K562 (cell line): ENCODE data around the gene LAMB4. TPM values are rescaled to one million over a fixed set of nuclear protein-coding genes. Genes with fewer than 3 reads are reported as not detected.

Experiments used
- ATAC-seq: fragments of 200-7000 bp; cut with Tn5 transposase; 3 replicates; pipeline ENCODE4 v1.9.1; 2020; ENCODE audit warnings: moderate library complexity
- BruUV-seq: library from RNA; stranded (reverse); fragments of 400-500 nt; replicated peaks from 2 replicates; lab custom pipeline; 2021; lab: Mats Ljungman, UMichigan
- CTCF ChIA-PET: fragments of 300-600 bp; formaldehyde crosslinking; extraction: SDS; loops from one replicate; lab custom pipeline; 2021; ENCODE audit warnings: low intra/inter-chr PET ratio; lab: Yijun Ruan, JAX
- POLR2A ChIA-PET: fragments of 300-600, 350-650 bp; sonication (Branson Sonifier 250); formaldehyde crosslinking; extraction: SDS; loops from one replicate; lab custom pipeline; 2021; ENCODE audit warnings: antibody characterized with exemption, inconsistent platforms; lab: Yijun Ruan, JAX
- DNase-seq, 4 experiments: peaks; one replicate each; pipeline versions ENCODE4 v3.0.0 to v3.0.0-alpha.2; 2011 to 2018; ENCODE audit warnings: low spot score in 3 of 4, mixed read lengths in 3 of 4; ENCODE audit errors: extremely low read depth in 1 of 4
- FAIRE-seq: peaks from 2 replicates; lab custom pipeline; 2011; peaks lifted over from hg19 to GRCh38; lab: Jason Lieb, UNC
- H2AFZ ChIP-seq: 2 replicates; pipeline ENCODE4 v1.6.0; 2011; ENCODE audit warnings: low read depth, low read length, control low read depth, inconsistent platforms
- H3K27ac ChIP-seq: fragments of 200-600 bp; 3 replicates; pipeline ENCODE4 v1.8.0; 2011; ENCODE audit warnings: low read depth, mild to moderate bottlenecking, control low read depth, inconsistent platforms, low read length, moderate library complexity, mixed read lengths; ENCODE audit errors: extremely low read depth
- H3K27me3 ChIP-seq, 2 experiments: fragments of 300-600 bp in 1 of 2; 2 replicates in 1 of 2; 3 replicates in 1 of 2; pipeline versions ENCODE4 v1.6.0 to v1.8.0; 2011; ENCODE audit warnings: inconsistent platforms in 2 of 2, low read length in 2 of 2, mild to moderate bottlenecking in 1 of 2, mixed read lengths in 1 of 2, moderate library complexity in 1 of 2; ENCODE audit not compliant: control insufficient read depth in 2 of 2, insufficient read depth in 2 of 2
- H3K36me3 ChIP-seq: fragments of 300-600 bp; 3 replicates; pipeline ENCODE4 v1.8.0; 2011; ENCODE audit warnings: mild to moderate bottlenecking, low read length, inconsistent platforms; ENCODE audit not compliant: control insufficient read depth, insufficient read depth
- H3K4me1 ChIP-seq, 2 experiments: fragments of 200-600 bp in 1 of 2; replicated peaks in 1 of 2; 2 replicates in 1 of 2; 3 replicates in 1 of 2; pipeline versions ENCODE4 v1.5.1 to v1.8.0; 2011; ENCODE audit warnings: inconsistent platforms in 2 of 2, low read length in 2 of 2, mild to moderate bottlenecking in 1 of 2, mixed read lengths in 1 of 2, moderate library complexity in 1 of 2; ENCODE audit not compliant: control insufficient read depth in 2 of 2, insufficient read depth in 2 of 2
- H3K4me2 ChIP-seq: 2 replicates; pipeline ENCODE4 v1.6.1; 2011; ENCODE audit warnings: low read length, control low read depth, inconsistent platforms, mixed read lengths; ENCODE audit not compliant: insufficient read depth
- H3K4me3 ChIP-seq: fragments of 200-600 bp; sonication (generic), shearing (Covaris generic); 2 replicates; pipeline ENCODE4 v1.5.1; 2016; ENCODE audit warnings: control low read depth, inconsistent platforms
- H3K79me2 ChIP-seq: fragments of 200-600 bp; 3 replicates; pipeline ENCODE4 v1.8.0; 2011; ENCODE audit warnings: low read length, inconsistent platforms; ENCODE audit not compliant: control insufficient read depth, insufficient read depth
- H3K9ac ChIP-seq, 2 experiments: 2 replicates each; pipeline versions ENCODE4 v1.6.0 to v1.6.1; 2011; ENCODE audit warnings: low read depth in 2 of 2, low read length in 2 of 2, control low read depth in 1 of 2, inconsistent platforms in 1 of 2, mild to moderate bottlenecking in 1 of 2, mixed read lengths in 1 of 2; ENCODE audit not compliant: insufficient read depth in 1 of 2
- H3K9me1 ChIP-seq: one replicate; pipeline ENCODE4 v1.6.0; 2011; ENCODE audit warnings: inconsistent platforms, mild to moderate bottlenecking, low read length, moderate library complexity; ENCODE audit not compliant: control insufficient read depth, insufficient read depth
- H3K9me3 ChIP-seq: replicated peaks from 2 replicates; pipeline ENCODE4 v1.5.1; 2011; ENCODE audit warnings: low read depth, low read length, inconsistent platforms; ENCODE audit not compliant: control insufficient read depth, insufficient read depth
- H4K20me1 ChIP-seq: replicated peaks from 2 replicates; pipeline ENCODE4 v1.6.1; 2011; ENCODE audit warnings: low read length, inconsistent platforms, mixed read lengths; ENCODE audit not compliant: control insufficient read depth, insufficient read depth
- ARID3A ChIP-seq: IDR thresholded peaks from 2 replicates; pipeline ENCODE4 v1.6.1; 2012; ENCODE audit warnings: low read depth, low read length, improper control_type of control experiment, borderline replicate concordance
- FIP1L1 ChIP-seq: fragments of 200-400 bp; formaldehyde crosslinking; IDR thresholded peaks from 2 replicates; pipeline ENCODE4 v1.6.1; 2018; ENCODE audit warnings: mild to moderate bottlenecking, low read depth, low read length; ENCODE audit not compliant: poor library complexity, severe bottlenecking
- FOXK2 ChIP-seq, 2 experiments: fragments of 450-650 bp; IDR thresholded peaks in 1 of 2; conservative IDR thresholded peaks in 1 of 2; 2 replicates each; pipeline ENCODE4 v1.6.1; 2016; ENCODE audit warnings: low read depth in 2 of 2, mild to moderate bottlenecking in 1 of 2
- HMGN3 ChIP-seq: IDR thresholded peaks from 2 replicates; pipeline ENCODE4 v1.6.1; 2011; ENCODE audit warnings: borderline replicate concordance, low read depth, mild to moderate bottlenecking, mixed read lengths, low read length; ENCODE audit not compliant: insufficient read length; ENCODE audit errors: extremely low read depth
- HNRNPK ChIP-seq: fragments of 200-400 bp; formaldehyde crosslinking; IDR thresholded peaks from one replicate; pipeline ENCODE4 v1.6.1; 2018; ENCODE audit warnings: mild to moderate bottlenecking, low read depth, low read length; ENCODE audit not compliant: poor library complexity, severe bottlenecking
- NCOA6 ChIP-seq: fragments of 450-650 bp; IDR thresholded peaks from 2 replicates; pipeline ENCODE4 v1.6.1; 2017; ENCODE audit warnings: mild to moderate bottlenecking
- NFE2L1 ChIP-seq: fragments of 450-650 bp; IDR thresholded peaks from 2 replicates; pipeline ENCODE4 v1.6.1; 2016; ENCODE audit warnings: missing genetic modification characterization, low read depth, mild to moderate bottlenecking, missing compliant biosample characterization, moderate library complexity, borderline replicate concordance
- POLR2A ChIP-seq: fragments of 450-650 bp; conservative IDR thresholded peaks from 2 replicates; pipeline ENCODE4 v1.6.1; 2016
- RAD51 ChIP-seq: fragments of 450-650 bp; IDR thresholded peaks from 2 replicates; pipeline ENCODE4 v1.7.1; 2016; ENCODE audit warnings: low read depth, mild to moderate bottlenecking, borderline replicate concordance
- RBM25 ChIP-seq: fragments of 200-400 bp; formaldehyde crosslinking; IDR thresholded peaks from 2 replicates; pipeline ENCODE4 v1.6.1; 2018; ENCODE audit warnings: low read length, low read depth, moderate library complexity; ENCODE audit not compliant: severe bottlenecking
- TSC22D4 ChIP-seq: fragments of 450-650 bp; IDR thresholded peaks from 2 replicates; pipeline ENCODE4 v1.6.1; 2016; ENCODE audit warnings: missing genetic modification characterization, missing biosample characterization, control low read depth
- WHSC1 ChIP-seq: IDR thresholded peaks from one replicate; pipeline ENCODE4 v1.6.1; 2012; ENCODE audit warnings: low read length, control low read depth, inconsistent platforms
- XRCC5 ChIP-seq: fragments of 200-400 bp; formaldehyde crosslinking; IDR thresholded peaks from 2 replicates; pipeline ENCODE4 v1.6.1; 2017; ENCODE audit warnings: low read depth, mild to moderate bottlenecking, low read length
- ZBTB8A ChIP-seq: fragments of 450-650 bp; IDR thresholded peaks from 2 replicates; pipeline ENCODE4 v1.6.1; 2018; ENCODE audit warnings: mild to moderate bottlenecking, moderate library complexity; ENCODE audit not compliant: partially characterized antibody
- ZFP36 ChIP-seq: fragments of 150-350 bp; IDR thresholded peaks from 2 replicates; pipeline ENCODE4 v1.6.1; 2018; ENCODE audit warnings: low read length, low read depth; ENCODE audit not compliant: partially characterized antibody
- ZNF239 ChIP-seq: fragments of 250-450 bp; sonication (Bioruptor Pico); IDR thresholded peaks from 2 replicates; pipeline ENCODE4 v1.4.0; 2020; ENCODE audit warnings: mild to moderate bottlenecking
- WGBS: fragments of 100-300 bp; shearing (Covaris generic); methylation state at CpG from one replicate; pipeline ENCODE4 v1.1.6; 2016; ENCODE audit warnings: low coverage, mixed read lengths; ENCODE audit not compliant: insufficient coverage; ENCODE audit errors: missing lambda C conversion rate; 5-methylcytosine and 5-hydroxymethylcytosine counted together
- in situ Hi-C: fragments of 300-500 bp; cut with MboI; formaldehyde crosslinking; loops from 4 replicates; pipeline ENCODE4 v1.15.0; 2018; ENCODE audit warnings: inconsistent platforms, mixed read lengths
- intact Hi-C: fragments of 100-400 bp; cut with micrococcal nuclease; formaldehyde crosslinking; loops from 2 replicates; pipeline ENCODE4 v1.14.2; 2022
- polyA plus RNA-seq, 8 experiments: library from polyadenylated mRNA; depleted of rRNA in 4 of 8; stranded (reverse) in 5 of 8; unstranded in 3 of 8; fragments of >200 nt; fragmentation: Nextera tagmentation in 2 of 8; fragmentation: Illumina TruSeq in 1 of 8; extraction: Ambion mirVana in 2 of 8; extraction: Trizol in 1 of 8; gene quantifications; 2 replicates each; pipeline versions ENCODE4 v1.2.1 to v1.2.3, GENCODE V29; 2011 to 2014; ENCODE audit warnings: inconsistent platforms in 1 of 8, missing spikeins in 1 of 8
- total RNA-seq, 7 experiments: library from RNA; depleted of rRNA in 6 of 7; stranded (reverse); fragments of >200 nt in 6 of 7; fragmentation: Illumina TruSeq in 2 of 7; extraction: Trizol in 2 of 7; gene quantifications; 2 replicates each; pipeline versions ENCODE4 v1.2.1 to v1.2.3, GENCODE V29; 2011 to 2021; ENCODE audit warnings: low replicate concordance in 1 of 7
- TF ChIP-seq, protein P1 (sequence below): IDR thresholded peaks from 2 replicates; pipeline ENCODE4 v1.6.1; 2014; ENCODE audit warnings: antibody characterized with exemption

LAMB4 gene
- total and polyA plus RNA-seq, 9 of the 15 experiments (the other 6 are each of a cell fraction or from before 2014, with no cell fraction given), result 0.06 to 0.13 (median 0.07) TPM; not detected in 6

- Histone ChIP-seq H3K9me1 (no peaks in the 10 kb centered on the region), H3K9me3 (peaks cover 8% of the 10 kb centered on the region), H3K27me3 (no peaks in the 10 kb centered on the region), H3K27ac (no peak overlapping the region), H3K4me2 (no peak overlapping the region), H2AFZ (peak overlapping the region; percentile 88), H3K4me3 (no peak overlapping the region), H3K36me3 (no peaks in the 10 kb centered on the region), H3K79me2 (no peaks in the 10 kb centered on the region), H3K9ac (no peak overlapping the region), H3K4me1 (peaks cover 27 to 60% of the 10 kb centered on the region in 2 experiments), H4K20me1 (no peaks in the 10 kb centered on the region)
- FAIRE-seq (no peak), DNase-seq (no peak), ATAC-seq (no peak)
- TF ChIP-seq TSC22D4 (no peak), HNRNPK (no peak), ZBTB8A (no peak), RAD51 (0 out of 2 replicates have a peak, but pooled peaks have one; percentile 23), FIP1L1 (no peak), RBM25 (no peak), ZFP36 (no peak), FOXK2 (conservative IDR thresholded peaks at IDR 0.05 in 1 of 2, IDR thresholded peaks at IDR 0.05 in 1 of 2; ENCODE audit: low read depth in 2 of 2) (no peak), POLR2A (no peak), NFE2L1 (no peak), HMGN3 (no peak), XRCC5 (no peak), ZNF239 (CRISPR knock-in tag) (no peak), ARID3A (peak; percentile 30; the same call in 1 of the 2 replicates), NCOA6 (no peak), WHSC1 (peak; percentile 31)
- TF ChIP-seq, protein P1, sequence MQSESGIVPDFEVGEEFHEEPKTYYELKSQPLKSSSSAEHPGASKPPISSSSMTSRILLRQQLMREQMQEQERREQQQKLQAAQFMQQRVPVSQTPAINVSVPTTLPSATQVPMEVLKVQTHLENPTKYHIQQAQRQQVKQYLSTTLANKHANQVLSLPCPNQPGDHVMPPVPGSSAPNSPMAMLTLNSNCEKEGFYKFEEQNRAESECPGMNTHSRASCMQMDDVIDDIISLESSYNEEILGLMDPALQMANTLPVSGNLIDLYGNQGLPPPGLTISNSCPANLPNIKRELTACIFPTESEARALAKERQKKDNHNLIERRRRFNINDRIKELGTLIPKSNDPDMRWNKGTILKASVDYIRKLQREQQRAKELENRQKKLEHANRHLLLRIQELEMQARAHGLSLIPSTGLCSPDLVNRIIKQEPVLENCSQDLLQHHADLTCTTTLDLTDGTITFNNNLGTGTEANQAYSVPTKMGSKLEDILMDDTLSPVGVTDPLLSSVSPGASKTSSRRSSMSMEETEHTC, result no peak
- intact Hi-C loops (no loop called here), in situ Hi-C loops (no loop called here)
- ChIA-PET POLR2A (interaction anchor here (0.8 to 1.4 kb wide), 4 partner anchors 10 to 65 kb away, joined by 3 to 8 read pairs (median 4); no protein-coding TSS in a partner anchor), CTCF (no interaction called here)
- 0% methylated on average over 1 of the region's 1 CpG for WGBS
- BruUV-seq, result no TSS peak
Observed at GRCh38 chr7:108078691-108079090, 51.5 kb downstream of the LAMB4 start.
